ENCODE results near the gene EHD1.

EHD1 gene

DNA sequence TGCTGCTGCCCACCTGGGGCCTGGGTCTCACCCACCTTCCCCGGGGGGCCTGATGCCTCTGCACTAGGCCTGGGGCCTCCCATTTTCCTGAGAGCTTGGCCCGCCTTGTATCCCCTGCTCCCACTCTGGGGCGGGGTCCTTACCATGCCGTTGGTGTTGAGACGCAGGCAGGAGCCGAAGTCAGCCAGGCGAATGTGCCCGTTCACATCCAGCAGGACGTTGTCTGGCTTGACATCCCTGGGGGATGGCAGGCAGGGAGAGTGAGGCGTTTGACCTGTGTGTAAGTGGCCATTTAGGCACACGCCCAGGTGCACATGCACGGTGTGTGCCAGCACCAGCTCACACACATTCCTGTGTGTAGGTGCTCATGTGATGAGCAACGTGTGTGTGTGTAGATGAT is 39.1 kb downstream of the EHD1 start:
- Histone ChIP-seq H2AFZ (ENCODE audit: low read depth, low read length, severe bottlenecking) (no peak overlapping the region), H4K20me1 (ENCODE audit: low read depth, low read length) (no peaks in the 10 kb centered on the region), H3K27ac (ENCODE audit: low read depth, low read length) (no peak overlapping the region), H3K4me2 (ENCODE audit: low read depth, low read length, poor library complexity, severe bottlenecking) (no peak overlapping the region), H3K9me3 (ENCODE audit: insufficient read depth, low read length) (no peaks in the 10 kb centered on the region), H3K4me3 (ENCODE audit: insufficient read depth, low read length, poor library complexity, severe bottlenecking) (no peak overlapping the region), H3K9me2 (replicated peaks; ENCODE audit: insufficient read depth, low read length) (no peaks in the 10 kb centered on the region), H3K9ac (ENCODE audit: low read length) (no peak overlapping the region), H3K27me3 (ENCODE audit: low read length) (no peaks in the 10 kb centered on the region), H3K36me3 (ENCODE audit: low read length) (no peaks in the 10 kb centered on the region), H3K79me2 (ENCODE audit: insufficient read depth, low read length) (no peaks in the 10 kb centered on the region; the same call in 1 of the 2 replicates), H3F3A (ENCODE audit: insufficient read depth) (no peaks in the 10 kb centered on the region)
- TF ChIP-seq EZH2phosphoT487 (conservative IDR thresholded peaks at IDR 0.05; ENCODE audit: low read length) = no peak
- TF ChIP-seq, protein P1, sequence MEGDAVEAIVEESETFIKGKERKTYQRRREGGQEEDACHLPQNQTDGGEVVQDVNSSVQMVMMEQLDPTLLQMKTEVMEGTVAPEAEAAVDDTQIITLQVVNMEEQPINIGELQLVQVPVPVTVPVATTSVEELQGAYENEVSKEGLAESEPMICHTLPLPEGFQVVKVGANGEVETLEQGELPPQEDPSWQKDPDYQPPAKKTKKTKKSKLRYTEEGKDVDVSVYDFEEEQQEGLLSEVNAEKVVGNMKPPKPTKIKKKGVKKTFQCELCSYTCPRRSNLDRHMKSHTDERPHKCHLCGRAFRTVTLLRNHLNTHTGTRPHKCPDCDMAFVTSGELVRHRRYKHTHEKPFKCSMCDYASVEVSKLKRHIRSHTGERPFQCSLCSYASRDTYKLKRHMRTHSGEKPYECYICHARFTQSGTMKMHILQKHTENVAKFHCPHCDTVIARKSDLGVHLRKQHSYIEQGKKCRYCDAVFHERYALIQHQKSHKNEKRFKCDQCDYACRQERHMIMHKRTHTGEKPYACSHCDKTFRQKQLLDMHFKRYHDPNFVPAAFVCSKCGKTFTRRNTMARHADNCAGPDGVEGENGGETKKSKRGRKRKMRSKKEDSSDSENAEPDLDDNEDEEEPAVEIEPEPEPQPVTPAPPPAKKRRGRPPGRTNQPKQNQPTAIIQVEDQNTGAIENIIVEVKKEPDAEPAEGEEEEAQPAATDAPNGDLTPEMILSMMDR (IDR thresholded peaks at IDR 0.05; ENCODE audit: insufficient read depth, low read length, poor library complexity, severe bottlenecking) = no peak

DNA sequence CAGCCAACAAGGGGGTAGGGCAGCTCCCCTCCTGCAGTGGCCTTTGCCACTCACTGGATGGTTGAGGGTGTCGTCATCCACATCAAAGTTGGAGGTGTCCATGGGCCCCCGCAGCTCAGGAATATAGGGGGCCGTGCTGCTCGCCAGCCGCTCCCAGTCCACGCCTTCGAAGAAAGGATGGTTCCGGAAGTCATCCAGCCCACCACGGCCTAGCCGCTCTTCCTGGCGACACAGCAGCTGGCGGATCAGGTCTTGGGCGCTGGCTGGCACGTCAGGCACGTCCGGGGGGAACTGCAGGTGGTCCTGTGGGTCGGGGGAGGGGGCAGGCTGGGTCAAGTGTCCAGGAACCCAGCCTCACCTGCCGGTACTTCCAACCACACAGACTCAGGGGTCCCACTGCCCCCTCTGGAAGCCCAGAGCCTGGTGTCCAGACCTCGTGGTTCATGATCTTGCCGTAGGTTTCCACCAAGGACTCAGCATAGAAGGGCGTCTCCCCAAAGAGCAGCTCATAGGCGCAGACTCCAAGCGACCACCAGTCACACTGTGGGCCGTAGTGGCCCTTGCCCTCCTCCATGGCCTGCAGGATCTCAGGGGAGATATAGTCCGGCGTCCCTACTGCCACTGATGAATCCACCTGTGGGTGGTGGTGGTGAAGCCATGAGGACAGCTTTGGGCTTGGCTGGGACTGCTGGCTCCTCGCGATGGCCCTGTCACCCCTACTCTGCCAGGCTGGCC is 39.7 kb downstream of the EHD1 start:
- no peaks in the 10 kb centered on the region for H3F3A ChIP-seq (ENCODE audit: insufficient read depth)
- no peak for TF ChIP-seq EZH2phosphoT487 (conservative IDR thresholded peaks at IDR 0.05; ENCODE audit: low read length)
- TF ChIP-seq, protein P1 (IDR thresholded peaks at IDR 0.05; ENCODE audit: insufficient read depth, low read length, poor library complexity, severe bottlenecking) = no peak
- no peaks in the 10 kb centered on the region for H3K9me2 ChIP-seq (replicated peaks; ENCODE audit: insufficient read depth, low read length)
- H3K9me3 ChIP-seq (ENCODE audit: insufficient read depth, low read length) = no peaks in the 10 kb centered on the region
- no peaks in the 10 kb centered on the region; the same call in 1 of the 2 replicates for H3K79me2 ChIP-seq (ENCODE audit: insufficient read depth, low read length)
- H3K27me3 ChIP-seq (ENCODE audit: low read length) = no peaks in the 10 kb centered on the region
- no peaks in the 10 kb centered on the region for H4K20me1 ChIP-seq (ENCODE audit: low read depth, low read length)
- no peak overlapping the region for H3K27ac ChIP-seq (ENCODE audit: low read depth, low read length)
- no peaks in the 10 kb centered on the region for H3K36me3 ChIP-seq (ENCODE audit: low read length)
- no peak overlapping the region for H3K4me3 ChIP-seq (ENCODE audit: insufficient read depth, low read length, poor library complexity, severe bottlenecking)
- no peak overlapping the region for H3K9ac ChIP-seq (ENCODE audit: low read length)
- H3K4me2 ChIP-seq (ENCODE audit: low read depth, low read length, poor library complexity, severe bottlenecking) = no peak overlapping the region
- no peak overlapping the region for H2AFZ ChIP-seq (ENCODE audit: low read depth, low read length, severe bottlenecking)

DNA sequence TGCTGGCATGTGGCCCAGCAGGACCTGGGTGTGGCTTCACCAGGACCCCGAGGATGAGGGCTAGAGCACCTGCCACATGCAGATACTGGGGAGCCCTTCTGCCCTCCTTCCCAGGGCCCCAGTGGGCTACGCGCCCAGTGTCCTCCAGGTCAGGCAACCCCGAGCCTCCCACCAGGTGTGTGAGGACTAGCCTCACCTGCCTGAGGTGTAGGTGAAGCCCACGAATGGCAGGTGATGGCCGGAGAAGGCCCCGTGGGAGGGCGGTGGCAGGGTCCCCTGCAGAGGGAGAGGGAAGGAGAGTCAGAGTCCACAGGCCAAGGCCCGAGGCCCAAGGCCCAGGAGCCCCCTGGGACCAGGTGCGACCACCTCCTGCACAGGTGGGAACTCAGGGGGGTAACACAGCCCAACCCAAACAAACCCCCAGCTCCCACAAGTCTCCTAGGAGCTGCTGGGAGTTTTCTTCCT is 40.5 kb downstream of the EHD1 start:
- no peak overlapping the region for H3K27ac ChIP-seq (ENCODE audit: low read depth, low read length)
- no peaks in the 10 kb centered on the region for H3K27me3 ChIP-seq (ENCODE audit: low read length)
- TF ChIP-seq, protein P1 (IDR thresholded peaks at IDR 0.05; ENCODE audit: insufficient read depth, low read length, poor library complexity, severe bottlenecking) = no peak
- no peak for TF ChIP-seq EZH2phosphoT487 (conservative IDR thresholded peaks at IDR 0.05; ENCODE audit: low read length)
- H3F3A ChIP-seq (ENCODE audit: insufficient read depth) = no peaks in the 10 kb centered on the region
- H3K9ac ChIP-seq (ENCODE audit: low read length) = no peak overlapping the region
- H3K9me2 ChIP-seq (replicated peaks; ENCODE audit: insufficient read depth, low read length) = no peaks in the 10 kb centered on the region
- no peaks in the 10 kb centered on the region; the same call in 1 of the 2 replicates for H3K79me2 ChIP-seq (ENCODE audit: insufficient read depth, low read length)
- H3K9me3 ChIP-seq (ENCODE audit: insufficient read depth, low read length) = no peaks in the 10 kb centered on the region
- no peak overlapping the region for H3K4me3 ChIP-seq (ENCODE audit: insufficient read depth, low read length, poor library complexity, severe bottlenecking)
- no peaks in the 10 kb centered on the region for H3K36me3 ChIP-seq (ENCODE audit: low read length)
- H2AFZ ChIP-seq (ENCODE audit: low read depth, low read length, severe bottlenecking) = no peak overlapping the region
- no peaks in the 10 kb centered on the region for H4K20me1 ChIP-seq (ENCODE audit: low read depth, low read length)
- no peak overlapping the region for H3K4me2 ChIP-seq (ENCODE audit: low read depth, low read length, poor library complexity, severe bottlenecking)

All from SU-DHL-6 (cell line).